Coronary artery (tissue), 2 donors: Measurements from ENCODE around the gene KCNMA1.

ENCODE experiments used
- DNase-seq: peaks from one replicate; pipeline ENCODE4 v3.0.0-alpha.2; 2017; ENCODE audit warnings: low spot score
- H3K27ac ChIP-seq, 2 donors: fragments of 200-600 bp; sonication (generic); one replicate each; pipeline ENCODE4 v1.5.1; 2016 to 2019
- H3K4me3 ChIP-seq: fragments of 200-600 bp; sonication (generic); 2 replicates; pipeline ENCODE4 v1.5.1; 2016; ENCODE audit warnings: mild to moderate bottlenecking, moderate library complexity
- TF ChIP-seq, protein P1 (sequence below): fragments of 200-600 bp; sonication (generic); IDR thresholded peaks from one replicate; pipeline ENCODE4 v1.5.1; 2019; ENCODE audit warnings: antibody characterized with exemption

KCNMA1 gene

DNA sequence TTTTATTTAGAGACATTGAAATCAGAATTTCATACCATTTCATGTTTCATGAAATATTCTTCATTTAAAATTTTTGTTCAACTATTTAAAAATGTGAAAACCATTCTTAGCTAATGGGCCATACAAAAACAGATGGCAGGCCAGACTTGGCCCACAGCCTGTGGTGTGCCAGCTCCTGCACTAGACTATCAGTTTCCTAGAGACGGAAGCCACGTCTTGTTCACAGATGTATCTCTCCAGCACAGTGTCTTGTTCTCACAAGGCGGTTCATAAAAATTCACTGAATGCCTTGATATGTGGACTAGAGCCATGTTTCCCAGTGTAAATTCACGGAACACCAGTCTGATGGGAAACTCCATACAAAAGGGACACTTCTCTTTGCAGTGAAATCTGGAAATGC is 216.0 kb downstream of the KCNMA1 start:
- no peak overlapping the region for H3K4me3 ChIP-seq
- H3K27ac ChIP-seq = peak overlapping the region; percentile 11 to 96
- TF ChIP-seq, protein P1, sequence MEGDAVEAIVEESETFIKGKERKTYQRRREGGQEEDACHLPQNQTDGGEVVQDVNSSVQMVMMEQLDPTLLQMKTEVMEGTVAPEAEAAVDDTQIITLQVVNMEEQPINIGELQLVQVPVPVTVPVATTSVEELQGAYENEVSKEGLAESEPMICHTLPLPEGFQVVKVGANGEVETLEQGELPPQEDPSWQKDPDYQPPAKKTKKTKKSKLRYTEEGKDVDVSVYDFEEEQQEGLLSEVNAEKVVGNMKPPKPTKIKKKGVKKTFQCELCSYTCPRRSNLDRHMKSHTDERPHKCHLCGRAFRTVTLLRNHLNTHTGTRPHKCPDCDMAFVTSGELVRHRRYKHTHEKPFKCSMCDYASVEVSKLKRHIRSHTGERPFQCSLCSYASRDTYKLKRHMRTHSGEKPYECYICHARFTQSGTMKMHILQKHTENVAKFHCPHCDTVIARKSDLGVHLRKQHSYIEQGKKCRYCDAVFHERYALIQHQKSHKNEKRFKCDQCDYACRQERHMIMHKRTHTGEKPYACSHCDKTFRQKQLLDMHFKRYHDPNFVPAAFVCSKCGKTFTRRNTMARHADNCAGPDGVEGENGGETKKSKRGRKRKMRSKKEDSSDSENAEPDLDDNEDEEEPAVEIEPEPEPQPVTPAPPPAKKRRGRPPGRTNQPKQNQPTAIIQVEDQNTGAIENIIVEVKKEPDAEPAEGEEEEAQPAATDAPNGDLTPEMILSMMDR = no peak
- DNase-seq = no peak

DNA sequence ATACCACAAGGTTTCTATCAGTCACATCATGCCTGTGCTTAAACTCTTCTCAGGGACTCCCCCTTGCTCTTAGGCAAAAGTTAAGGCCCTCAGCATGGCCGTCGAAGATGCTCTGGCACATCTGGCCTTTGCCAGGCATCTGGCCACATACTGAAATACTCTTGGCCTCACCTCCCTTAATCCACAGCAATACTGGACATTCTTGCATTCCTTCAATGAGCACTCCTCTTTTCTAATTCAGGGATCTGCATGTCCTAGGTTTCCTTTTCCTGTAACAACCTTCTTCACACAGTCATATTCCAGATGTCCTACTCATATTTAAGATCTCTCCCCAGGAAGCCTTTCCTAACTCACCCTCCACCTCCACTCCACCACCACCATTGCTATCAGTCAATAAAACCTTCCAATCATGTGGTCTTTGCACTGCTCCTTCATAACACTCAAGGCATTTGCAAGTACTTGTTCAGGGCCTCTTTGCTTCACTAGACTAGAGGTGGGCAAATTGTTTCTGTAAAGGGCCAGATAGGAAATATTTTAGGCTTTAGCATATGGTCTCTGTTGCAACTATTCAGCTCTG is 216.6 kb downstream of the KCNMA1 start:
- H3K27ac ChIP-seq = peak overlapping the region; percentile 83 to 96

DNA sequence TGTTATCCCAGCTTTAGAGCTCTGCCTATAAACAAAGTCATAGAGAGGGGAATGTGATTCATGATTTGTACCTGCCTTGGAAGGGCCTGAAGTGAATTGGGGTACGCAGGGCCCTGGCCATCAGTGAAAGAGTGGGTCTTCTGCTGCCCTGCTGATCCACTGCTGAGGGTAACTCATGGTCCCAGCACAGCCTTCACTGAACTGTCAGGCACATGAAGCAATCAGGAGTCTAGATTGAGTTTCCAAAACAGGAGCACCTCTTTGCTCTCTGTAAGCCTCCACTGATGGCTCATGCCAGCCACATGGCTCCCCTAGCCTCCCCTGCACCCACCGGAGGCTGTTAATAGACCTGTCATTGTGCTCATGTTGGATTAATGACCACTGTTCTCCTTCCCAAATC is 217.6 kb downstream of the KCNMA1 start:
- peak overlapping the region; percentile 83 to 96 for H3K27ac ChIP-seq
- TF ChIP-seq, protein P1 = no peak
- DNase-seq = no peak
- H3K4me3 ChIP-seq = no peak overlapping the region

More for the DNA sequence above, 216.6 kb downstream of the KCNMA1 start:
- H3K4me3 ChIP-seq = no peak overlapping the region
- TF ChIP-seq, protein P1 = no peak
- no peak for DNase-seq

DNA sequence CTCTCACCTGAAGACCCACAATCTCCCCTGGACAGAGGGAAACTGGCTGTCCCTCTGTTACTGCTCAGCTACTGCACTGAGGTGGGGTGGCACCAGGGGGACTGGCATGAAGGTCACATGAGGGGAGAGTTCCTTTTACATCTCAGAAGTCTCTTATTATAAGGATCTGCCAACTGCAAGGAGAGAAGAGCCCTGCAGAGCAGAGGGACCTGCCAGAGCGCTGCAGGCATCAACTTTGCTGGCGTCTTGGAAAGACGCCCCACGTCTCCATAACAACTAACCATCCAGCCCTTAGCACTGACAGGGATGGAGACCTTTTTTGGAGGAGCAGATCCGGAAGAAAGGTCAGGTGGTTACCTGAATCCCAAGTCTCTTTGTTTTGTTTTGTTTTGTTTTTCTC is 218.6 kb downstream of the KCNMA1 start:
- no peak for DNase-seq
- peak overlapping the region; percentile 83 to 96 for H3K27ac ChIP-seq
- TF ChIP-seq, protein P1 = no peak
- no peak overlapping the region for H3K4me3 ChIP-seq

DNA sequence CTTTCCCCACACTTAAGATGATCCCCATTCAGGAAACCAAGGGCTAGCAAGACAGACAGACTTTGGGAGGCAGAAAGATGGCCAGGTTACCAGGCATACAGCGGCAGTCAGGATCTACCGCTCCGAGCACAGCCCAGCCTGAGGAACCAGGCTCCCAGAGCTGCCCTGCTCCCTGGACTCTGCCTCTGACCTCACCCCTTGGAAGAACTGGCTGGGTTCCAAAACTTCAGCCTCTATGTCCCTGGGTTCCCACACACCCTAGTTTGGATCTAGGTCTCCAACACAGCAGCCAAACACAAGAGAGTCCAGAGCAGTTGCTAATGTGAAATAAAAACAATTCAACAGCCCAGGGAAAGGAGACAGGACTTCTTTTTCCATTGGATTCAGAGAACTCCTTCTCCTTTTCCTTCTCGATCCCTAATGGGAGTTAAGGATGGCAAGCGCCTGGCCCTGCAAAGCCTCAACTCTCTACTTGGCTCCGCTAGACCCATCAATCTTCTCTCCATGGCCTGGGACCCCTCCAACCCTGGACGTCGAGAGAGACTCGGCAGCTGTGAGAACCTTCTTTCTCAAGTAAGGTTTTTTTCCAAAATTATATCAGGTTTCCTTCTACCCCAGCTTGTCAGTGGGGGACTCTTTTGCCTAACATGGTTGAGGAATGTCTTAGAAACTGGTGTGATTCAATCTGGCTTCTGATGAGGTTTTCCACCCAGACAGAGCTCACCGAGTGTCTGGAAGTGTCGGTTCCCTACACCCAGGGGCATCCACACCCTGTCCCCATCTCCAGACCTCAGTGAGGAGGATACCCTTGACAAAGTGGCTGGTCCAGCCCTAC is 219.6 kb downstream of the KCNMA1 start:
- Histone ChIP-seq H3K27ac (peak overlapping the region; percentile 83 to 96), H3K4me3 (peak overlapping the region; percentile 37)
- TF ChIP-seq, protein P1 = no peak
- DNase-seq = peak; percentile 88

DNA sequence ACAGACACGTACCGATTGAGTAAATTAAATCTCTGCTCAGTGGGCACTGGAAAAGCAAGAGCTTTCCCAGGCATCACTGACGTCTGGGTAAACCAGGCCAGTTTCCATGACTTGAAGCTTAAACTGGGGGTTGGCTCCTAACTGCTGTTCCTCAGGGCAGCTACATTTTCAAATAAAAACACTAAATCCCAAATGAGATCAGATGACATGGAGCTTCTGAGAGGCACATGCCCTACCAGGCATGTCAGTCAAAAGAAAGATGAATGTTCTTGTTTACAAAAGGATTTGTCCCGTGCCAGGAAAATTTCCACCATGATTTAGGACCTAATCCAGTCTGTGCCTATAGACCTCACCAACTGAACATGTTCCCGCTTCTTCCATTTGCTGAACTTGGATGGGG is 220.2 kb downstream of the KCNMA1 start:
- H3K4me3 ChIP-seq = peak overlapping the region; percentile 37
- no peak for DNase-seq
- TF ChIP-seq, protein P1 = no peak
- peak overlapping the region; percentile 83 to 96 for H3K27ac ChIP-seq
